GM20000 (cell line): Measurements from ENCODE around the gene POC1A.
"Not testable (repeated sequence)": the region's sequence is repeated elsewhere in the genome, so short reads cannot be mapped to it uniquely, and the experiment has no call there.

Experiments used
- DNase-seq: peaks from one replicate; pipeline ENCODE4 v3.0.0; 2012; ENCODE audit warnings: low spot score
- CTCF ChIP-seq: IDR thresholded peaks from 2 replicates; pipeline ENCODE4 v1.5.1; 2012; ENCODE audit warnings: mild to moderate bottlenecking, control low read depth; ENCODE audit errors: extremely low read depth, missing control alignments

The POC1A gene

GRCh38 chr3:52175416-52176179, 21.4 kb upstream of the POC1A start:
- DNase-seq: no peak
- TF ChIP-seq CTCF: no peak

- no peak for DNase-seq
- TF ChIP-seq CTCF: no peak
These were observed 20.7 kb upstream of the POC1A start for GRCh38 chr3:52174896-52175295.

- DNase-seq: no peak
- no peak for TF ChIP-seq CTCF
These were observed 18.9 kb upstream of the POC1A start for GRCh38 chr3:52173101-52173500.

GRCh38 chr3:52172262-52172757, 18.1 kb upstream of the POC1A start:
- no peak for DNase-seq
- TF ChIP-seq CTCF: no peak

GRCh38 chr3:52171514-52172261, 17.5 kb upstream of the POC1A start:
- TF ChIP-seq CTCF: no peak
- DNase-seq: no peak

- not testable (repeated sequence) for DNase-seq
These were observed 16.0 kb upstream of the POC1A start for GRCh38 chr3:52170217-52170616.

GRCh38 chr3:52167240-52167639, 13.0 kb upstream of the POC1A start:
- TF ChIP-seq CTCF: no peak
- DNase-seq: no peak
